Left lung (tissue), 10 donors: Measurements from ENCODE around the gene ADCY10. TPM values are rescaled to one million over a fixed set of nuclear protein-coding genes. Genes with fewer than 3 reads are reported as not detected.
"Not testable (repeated sequence)": the region's sequence is repeated elsewhere in the genome, so short reads cannot be mapped to it uniquely, and the experiment has no call there.

Experiments
- ATAC-seq: fragments of 200-7000 bp; cut with Tn5 transposase; one replicate; pipeline ENCODE4 v1.9.1; 2020; ENCODE audit warnings: moderate library complexity
- DNase-seq, 4 donors: peaks; one replicate each; pipeline ENCODE4 v3.0.0-alpha.2; 2013 to 2020
- H3K27ac ChIP-seq, 2 donors: fragments of 200-600 bp; sonication (generic) in 1 of 2; one replicate each; pipeline versions ENCODE4 v1.5.0 to v1.8.0; 2020 to 2021
- H3K27me3 ChIP-seq, 2 donors: fragments of 200-600 bp; sonication (generic) in 1 of 2; one replicate each; pipeline versions ENCODE4 v1.5.0 to v1.8.0; 2020 to 2021
- H3K36me3 ChIP-seq, 2 donors: fragments of 200-600 bp; sonication (generic) in 1 of 2; one replicate each; pipeline versions ENCODE4 v1.5.0 to v1.8.0; 2020 to 2021
- H3K4me1 ChIP-seq, 2 donors: fragments of 200-600 bp; one replicate each; pipeline ENCODE4 v1.8.0; 2021
- H3K4me3 ChIP-seq, 2 donors: fragments of 200-600 bp; sonication (generic) in 1 of 2; one replicate each; pipeline versions ENCODE4 v1.5.0 to v1.8.0; 2020 to 2021; ENCODE audit warnings: mild to moderate bottlenecking in 1 of 2
- H3K9me3 ChIP-seq, 2 donors: fragments of 200-600 bp; sonication (generic) in 1 of 2; one replicate each; pipeline versions ENCODE4 v1.5.0 to v1.8.0; 2020 to 2021
- CTCF ChIP-seq, 2 donors: fragments of 200-600 bp; sonication (generic) in 1 of 2; IDR thresholded peaks; one replicate each; pipeline versions ENCODE4 v1.5.0 to v1.8.0; 2021; ENCODE audit warnings: antibody characterized with exemption in 2 of 2
- intact Hi-C, 2 donors: fragments of 100-400 bp; cut with DNase I; formaldehyde crosslinking; loops; one replicate each; pipeline versions ENCODE4 v1.11.2 to v1.14.2; 2022
- polyA plus RNA-seq, 6 donors: library from polyadenylated mRNA; unstranded; fragments of 120-200 nt; gene quantifications; one replicate each; pipeline ENCODE4 v1.2.1, GENCODE V29; 2013; ENCODE audit not compliant: insufficient read length in 6 of 6
- total RNA-seq, 2 donors: library from RNA; stranded (reverse); fragmentation: NEBNext Ultra II Directional; extraction: Animal tissue kit (Norgen Biotek cat#: 25700); gene quantifications; one replicate each; pipeline ENCODE4 v1.2.1, GENCODE V29; 2021
- donor health status: DM: no; HTN: yes; CAD: no.
- donor health status: DM: no; HTN: no; CAD: no.

ADCY10 gene
- total and polyA plus RNA-seq, 8 donors, result 0.11 to 0.37 (median 0.21) TPM; not detected in 1

GRCh38 chr1:167833904-167834303 is 80.0 kb downstream of the ADCY10 start:
- H3K4me3 ChIP-seq, result no peak overlapping the region
- no peaks in the 10 kb centered on the region for H3K4me1 ChIP-seq
- intact Hi-C loops, result no loop called here
- H3K36me3 ChIP-seq, result no peaks in the 10 kb centered on the region
- no peak for TF ChIP-seq CTCF (IDR thresholded peaks at IDR 0.05)
- H3K9me3 ChIP-seq, result no peaks in the 10 kb centered on the region
- ATAC-seq (no peak), DNase-seq (no peak)
- H3K27ac ChIP-seq, result no peak overlapping the region
- H3K27me3 ChIP-seq, result no peaks in the 10 kb centered on the region

GRCh38 chr1:167832693-167833092 is 81.2 kb downstream of the ADCY10 start:
- no peak overlapping the region for H3K4me3 ChIP-seq
- no peaks in the 10 kb centered on the region for H3K36me3 ChIP-seq
- H3K27me3 ChIP-seq, result no peaks in the 10 kb centered on the region
- no peak for TF ChIP-seq CTCF (IDR thresholded peaks at IDR 0.05)
- H3K9me3 ChIP-seq, result no peaks in the 10 kb centered on the region
- no peak overlapping the region for H3K27ac ChIP-seq
- ATAC-seq (no peak), DNase-seq (no peak)
- intact Hi-C loops, result no loop called here
- no peaks in the 10 kb centered on the region for H3K4me1 ChIP-seq

GRCh38 chr1:167830668-167831067 is 83.3 kb downstream of the ADCY10 start:
- intact Hi-C loops, H3K27me3 ChIP-seq: not testable (repeated sequence)

GRCh38 chr1:167829868-167830267 is 84.1 kb downstream of the ADCY10 start:
- no peak for TF ChIP-seq CTCF (IDR thresholded peaks at IDR 0.05)
- no peak for DNase-seq
- Histone ChIP-seq H3K27ac (no peak overlapping the region), H3K27me3 (no peaks in the 10 kb centered on the region), H3K36me3 (no peaks in the 10 kb centered on the region), H3K4me3 (no peak overlapping the region), H3K9me3 (no peaks in the 10 kb centered on the region), H3K4me1 (no peaks in the 10 kb centered on the region)
- no peak for ATAC-seq
- intact Hi-C loops, result no loop called here

More at GRCh38 chr1:167830668-167831067, 83.3 kb downstream of the ADCY10 start:
- not testable (repeated sequence) for DNase-seq, H3K27ac ChIP-seq, H3K36me3 ChIP-seq, H3K4me3 ChIP-seq, H3K9me3 ChIP-seq, H3K4me1 ChIP-seq, ATAC-seq

GRCh38 chr1:167826127-167826526 is 87.8 kb downstream of the ADCY10 start:
- Histone ChIP-seq H3K4me3 (no peak overlapping the region), H3K27ac (no peak overlapping the region), H3K27me3 (no peaks in the 10 kb centered on the region), H3K9me3 (no peaks in the 10 kb centered on the region), H3K36me3 (no peaks in the 10 kb centered on the region), H3K4me1 (no peaks in the 10 kb centered on the region)
- intact Hi-C loops, result no loop called here
- ATAC-seq, result no peak
- DNase-seq, result no peak
- no peak for TF ChIP-seq CTCF (IDR thresholded peaks at IDR 0.05)

- no peak for ATAC-seq
- intact Hi-C loops, result no loop called here
- Histone ChIP-seq H3K27ac (no peak overlapping the region), H3K36me3 (no peaks in the 10 kb centered on the region), H3K27me3 (no peaks in the 10 kb centered on the region), H3K4me3 (no peak overlapping the region), H3K4me1 (peaks cover 0 to 1% of the 10 kb centered on the region in 2 donors), H3K9me3 (no peaks in the 10 kb centered on the region)
- DNase-seq, result no peak
- no peak for TF ChIP-seq CTCF (IDR thresholded peaks at IDR 0.05)
Measured at GRCh38 chr1:167825419-167826079, 88.4 kb downstream of the ADCY10 start.
